Astrocyte of the spinal cord (primary cell): ENCODE results near the gene SPINT4.
"Not testable (repeated sequence)": the region's sequence is repeated elsewhere in the genome, so short reads cannot be mapped to it uniquely, and the experiment has no call there.

Source experiments
- DNase-seq: peaks from one replicate; pipeline ENCODE4 v3.0.0; 2011; ENCODE audit warnings: low read depth, low spot score
- H3K4me3 ChIP-seq: 2 replicates; pipeline ENCODE4 v1.5.1; 2011; ENCODE audit warnings: low read depth, mild to moderate bottlenecking, low read length, moderate library complexity
- in situ Hi-C: cut with HindIII; loops from 2 replicates; pipeline ENCODE4 v1.10.0; 2017; ENCODE audit warnings: low sequenced_read_pairs
- TF ChIP-seq, protein P1 (sequence below): IDR thresholded peaks from 2 replicates; pipeline ENCODE4 v1.5.1; 2012; ENCODE audit warnings: low read depth, mild to moderate bottlenecking, low read length, inconsistent platforms

SPINT4 gene

DNA sequence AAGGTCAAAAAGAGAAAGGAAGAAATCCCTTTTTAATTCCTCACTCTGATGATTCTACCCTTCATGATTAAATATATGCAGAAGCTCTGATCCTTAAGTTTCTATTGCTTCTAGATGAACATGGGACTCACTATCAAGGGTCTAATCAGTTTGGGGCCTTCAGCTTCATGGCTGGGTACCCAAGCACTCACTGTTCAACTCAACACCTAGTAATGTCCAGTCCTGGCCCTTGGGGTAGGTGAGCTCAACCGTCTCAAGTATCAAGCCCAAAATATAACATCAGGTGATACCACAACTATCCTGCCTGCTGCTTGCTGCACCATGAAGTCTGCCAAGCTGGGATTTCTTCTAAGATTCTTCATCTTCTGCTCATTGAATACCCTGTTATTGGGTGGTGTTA is at the start of gene SPINT4:
SPINT4 (plus strand) TSS at position 301 of the 400 bp plus-strand sequence; CDS start at position 322, 21 bp downstream.
- in situ Hi-C loops = no loop called here
- DNase-seq = no peak
- H3K4me3 ChIP-seq = no peak within 1 kb of the TSS
- TF ChIP-seq, protein P1, sequence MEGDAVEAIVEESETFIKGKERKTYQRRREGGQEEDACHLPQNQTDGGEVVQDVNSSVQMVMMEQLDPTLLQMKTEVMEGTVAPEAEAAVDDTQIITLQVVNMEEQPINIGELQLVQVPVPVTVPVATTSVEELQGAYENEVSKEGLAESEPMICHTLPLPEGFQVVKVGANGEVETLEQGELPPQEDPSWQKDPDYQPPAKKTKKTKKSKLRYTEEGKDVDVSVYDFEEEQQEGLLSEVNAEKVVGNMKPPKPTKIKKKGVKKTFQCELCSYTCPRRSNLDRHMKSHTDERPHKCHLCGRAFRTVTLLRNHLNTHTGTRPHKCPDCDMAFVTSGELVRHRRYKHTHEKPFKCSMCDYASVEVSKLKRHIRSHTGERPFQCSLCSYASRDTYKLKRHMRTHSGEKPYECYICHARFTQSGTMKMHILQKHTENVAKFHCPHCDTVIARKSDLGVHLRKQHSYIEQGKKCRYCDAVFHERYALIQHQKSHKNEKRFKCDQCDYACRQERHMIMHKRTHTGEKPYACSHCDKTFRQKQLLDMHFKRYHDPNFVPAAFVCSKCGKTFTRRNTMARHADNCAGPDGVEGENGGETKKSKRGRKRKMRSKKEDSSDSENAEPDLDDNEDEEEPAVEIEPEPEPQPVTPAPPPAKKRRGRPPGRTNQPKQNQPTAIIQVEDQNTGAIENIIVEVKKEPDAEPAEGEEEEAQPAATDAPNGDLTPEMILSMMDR = no peak

DNA sequence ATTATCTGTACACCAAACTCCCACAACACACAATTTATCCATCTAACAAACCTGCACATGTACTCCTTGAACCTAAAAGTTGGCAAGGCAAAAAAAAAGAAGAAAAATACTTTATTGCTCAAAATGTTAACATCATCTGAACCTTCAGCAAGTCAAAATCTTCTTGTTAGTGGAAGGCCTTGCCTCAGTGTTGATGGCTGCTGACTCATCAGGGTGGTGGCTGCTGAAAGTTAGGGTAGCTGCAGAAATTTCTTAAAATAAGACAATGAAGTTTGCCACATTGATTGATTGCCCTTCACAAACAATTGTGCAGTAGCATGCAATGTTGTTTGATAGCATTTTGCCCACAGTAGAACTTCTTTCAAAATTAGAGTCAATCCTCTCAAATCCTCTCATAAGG is 49.4 kb upstream of the SPINT4 start:
- H3K4me3 ChIP-seq = no peak overlapping the region
- DNase-seq = no peak
- TF ChIP-seq, protein P1 = no peak
- in situ Hi-C loops = no loop called here

DNA sequence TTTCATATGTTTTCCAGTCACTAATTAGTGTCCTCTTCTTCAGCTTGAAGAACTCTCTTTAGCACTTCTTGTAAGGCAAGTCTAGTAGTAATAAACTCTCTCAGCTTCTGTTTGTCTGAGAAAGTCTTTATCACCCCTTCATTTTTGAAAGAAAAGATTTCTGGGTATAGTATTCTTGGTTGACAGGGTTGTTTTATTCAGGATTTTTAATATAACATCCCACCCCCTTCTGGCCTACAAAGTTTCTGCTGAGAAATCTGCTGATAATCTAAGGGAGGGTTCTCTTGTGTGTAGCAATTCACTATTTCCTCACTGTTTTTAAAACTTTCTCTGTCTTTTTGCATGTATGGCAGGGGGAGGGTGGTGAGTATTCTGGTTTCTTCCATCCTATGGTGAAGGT is 42.5 kb upstream of the SPINT4 start:
- TF ChIP-seq, protein P1 = no peak
- in situ Hi-C loops = no loop called here
- no peak for DNase-seq
- no peak overlapping the region for H3K4me3 ChIP-seq

DNA sequence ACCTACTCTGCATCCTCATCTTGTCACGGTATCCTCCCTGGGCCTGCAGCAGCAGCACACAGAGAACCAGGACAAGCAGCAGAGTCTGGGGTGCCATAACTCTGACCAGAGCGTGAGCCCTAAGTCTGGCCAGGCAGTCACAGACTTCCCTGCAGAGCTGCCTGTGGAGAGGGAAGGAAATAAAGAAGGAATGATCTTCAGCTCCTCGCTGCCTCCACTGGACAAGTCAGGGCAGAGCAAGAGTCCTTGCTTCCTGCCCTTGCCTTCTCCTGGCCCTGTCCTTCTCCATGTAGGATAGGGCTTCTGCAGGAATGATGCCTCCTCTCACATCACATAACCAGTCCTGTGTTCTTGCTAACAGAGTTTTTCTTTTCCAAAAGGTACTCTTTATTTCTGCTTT is 36.3 kb upstream of the SPINT4 start:
- TF ChIP-seq, protein P1 = peak; percentile 6
- DNase-seq = no peak
- in situ Hi-C loops = no loop called here
- no peak overlapping the region for H3K4me3 ChIP-seq

DNA sequence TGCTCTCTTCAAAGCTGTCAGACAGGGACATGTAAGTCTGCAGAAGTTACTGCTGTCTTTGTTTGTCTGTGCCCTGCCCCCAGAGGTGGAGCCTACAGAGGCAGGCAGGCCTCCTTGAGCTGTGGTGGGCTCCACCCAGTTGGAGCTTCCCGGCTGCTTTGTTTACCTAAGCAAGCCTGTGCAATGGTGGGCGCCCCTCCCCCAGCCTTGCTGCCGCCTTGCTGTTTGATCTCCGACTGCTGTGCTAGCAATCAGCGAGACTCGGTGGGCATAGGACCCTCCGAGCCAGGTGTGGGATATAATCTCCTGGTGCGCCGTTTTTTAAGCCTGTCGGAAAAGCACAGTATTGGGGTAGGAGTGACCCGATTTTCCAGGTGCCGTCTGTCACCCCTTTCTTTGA is 28.8 kb upstream of the SPINT4 start:
- H3K4me3 ChIP-seq, in situ Hi-C loops, DNase-seq: not testable (repeated sequence)

DNA sequence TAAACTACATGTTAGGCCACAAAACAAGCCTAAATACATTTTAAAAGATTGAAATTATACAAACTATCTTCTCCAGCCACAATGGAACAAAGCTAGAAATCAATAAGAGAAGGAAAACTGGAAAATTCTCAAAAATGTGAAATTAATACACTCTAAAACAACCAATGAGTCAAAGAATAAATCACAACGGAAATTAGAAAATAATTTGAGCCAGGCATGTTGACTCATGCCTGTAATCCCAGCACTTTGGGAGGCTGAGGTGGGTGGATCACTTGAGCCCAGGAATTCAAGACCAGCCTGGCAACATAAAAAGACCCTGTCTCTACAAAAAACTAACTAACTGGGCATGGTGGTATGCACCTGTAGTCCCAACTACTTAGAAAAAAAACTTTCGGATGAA is 26.7 kb upstream of the SPINT4 start:
- TF ChIP-seq, protein P1 = no peak
- no peak for DNase-seq
- in situ Hi-C loops = no loop called here
- H3K4me3 ChIP-seq = no peak overlapping the region

DNA sequence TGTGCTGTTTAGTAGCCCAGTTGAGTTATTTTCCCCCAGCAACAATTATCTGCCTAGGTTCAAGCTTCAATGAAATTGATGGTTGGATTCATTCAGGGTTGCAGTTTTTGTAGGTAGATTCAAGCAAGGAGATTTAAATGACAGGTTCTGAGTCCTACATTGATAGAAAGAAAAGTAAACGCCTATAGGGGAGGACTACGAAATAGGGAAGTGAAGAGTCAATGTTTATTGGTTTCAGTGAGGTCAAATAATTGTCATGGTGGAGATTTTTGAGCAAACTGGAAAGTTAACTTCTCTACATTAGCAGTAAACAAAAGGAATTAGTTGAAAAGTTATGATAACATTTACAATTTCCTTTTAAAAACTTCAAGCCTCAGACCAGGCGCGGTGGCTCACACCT is 21.0 kb upstream of the SPINT4 start:
- DNase-seq = no peak
- in situ Hi-C loops = no loop called here
- H3K4me3 ChIP-seq = no peak overlapping the region
- TF ChIP-seq, protein P1 = no peak
